Thyroid gland (tissue), 4 donors: ENCODE results near the gene OR14C36. TPM values are rescaled to one million over a fixed set of nuclear protein-coding genes. Genes with fewer than 3 reads are reported as not detected.

Experiments used
- DNase-seq, 2 donors: peaks; one replicate each; pipeline ENCODE4 v3.0.0-alpha.2; 2019
- H3K27ac ChIP-seq, 3 donors: fragments of 200-600 bp; sonication (generic); 1 replicate in 2 of 3; 2 replicates in 1 of 3; pipeline ENCODE4 v1.5.1; 2016 to 2019; ENCODE audit warnings: mild to moderate bottlenecking in 1 of 3, moderate library complexity in 1 of 3
- H3K27me3 ChIP-seq: fragments of 200-600 bp; sonication (generic); one replicate; pipeline ENCODE4 v1.5.1; 2019
- H3K36me3 ChIP-seq, 2 donors: fragments of 200-600 bp; sonication (generic); one replicate each; pipeline ENCODE4 v1.5.1; 2016 to 2019
- H3K4me1 ChIP-seq, 2 donors: fragments of 200-600 bp; sonication (generic); one replicate each; pipeline ENCODE4 v1.5.1; 2017 to 2019
- H3K4me3 ChIP-seq, 3 donors: fragments of 200-600 bp; sonication (generic); replicated peaks in 1 of 3; 1 replicate in 2 of 3; 2 replicates in 1 of 3; pipeline ENCODE4 v1.5.1; 2016; ENCODE audit warnings: mild to moderate bottlenecking in 1 of 3
- H3K9me3 ChIP-seq: fragments of 200-600 bp; sonication (generic); one replicate; pipeline ENCODE4 v1.5.1; 2017
- CTCF ChIP-seq, 6 experiments: fragments of 200-600 bp in 3 of 6; fragments of 450-650 bp in 3 of 6; sonication (generic) in 3 of 6; IDR thresholded peaks; one replicate each; pipeline ENCODE4 v1.5.1; 2016 to 2019; ENCODE audit warnings: antibody characterized with exemption in 6 of 6, mild to moderate bottlenecking in 2 of 6, inconsistent platforms in 1 of 6, moderate library complexity in 1 of 6
- POLR2A ChIP-seq, 2 donors: fragments of 450-650 bp; IDR thresholded peaks; one replicate each; pipeline ENCODE4 v1.6.1; 2017; ENCODE audit warnings: antibody characterized with exemption in 2 of 2, mild to moderate bottlenecking in 2 of 2, moderate library complexity in 1 of 2
- WGBS, 2 donors: methylation state at CpG; one replicate each; pipeline ENCODE4 v1.1.5; 2017; 5-methylcytosine and 5-hydroxymethylcytosine counted together
- intact Hi-C: fragments of 100-400 bp; cut with DNase I; formaldehyde crosslinking; loops from one replicate; pipeline ENCODE4 v1.15.1; 2023
- total RNA-seq, 4 donors: library from RNA; depleted of rRNA; stranded (reverse); fragments of >200 nt; gene quantifications; one replicate each; pipeline ENCODE4 v1.2.3, GENCODE V29; 2016

The OR14C36 gene
- total RNA-seq, 4 donors from 2014 or later: not detected

- H3K4me3 ChIP-seq: no peak within 1 kb of the TSS
- H3K27ac ChIP-seq: no peak within 1 kb of the TSS
- intact Hi-C loops: no loop called here
- no peaks in the 10 kb centered on the region for H3K27me3 ChIP-seq
- no peaks in the 10 kb centered on the region for H3K4me1 ChIP-seq
- TF ChIP-seq POLR2A (IDR thresholded peaks at IDR 0.05) (no peak), CTCF (IDR thresholded peaks at IDR 0.05) (no peak)
- no peaks in the 10 kb centered on the region for H3K9me3 ChIP-seq
- WGBS, 2 donors: 90 to 93% methylated on average over 1 of the region's 1 CpG
- no peaks in the 10 kb centered on the region for H3K36me3 ChIP-seq
- DNase-seq: no peak
Observed at GRCh38 chr1:248324468-248324867, 24.1 kb upstream of the OR14C36 start, which contains the start of gene OR2M7. Gene OR2M7 (minus strand): TSS chr1:248324568. CDS start chr1:248324568, 0 bp downstream.

- intact Hi-C loops: no loop called here
- 57 to 58% methylated on average over 3 of the region's 3 CpGs for WGBS, 2 donors
- Histone ChIP-seq H3K27ac (no peak overlapping the region), H3K9me3 (no peaks in the 10 kb centered on the region), H3K4me1 (no peaks in the 10 kb centered on the region), H3K4me3 (no peak overlapping the region), H3K36me3 (no peaks in the 10 kb centered on the region), H3K27me3 (no peaks in the 10 kb centered on the region)
- no peak for DNase-seq
- no peak for TF ChIP-seq POLR2A (IDR thresholded peaks at IDR 0.05)
- TF ChIP-seq CTCF (IDR thresholded peaks at IDR 0.05): no peak
Observed at GRCh38 chr1:248343451-248343850, 5.1 kb upstream of the OR14C36 start.

GRCh38 chr1:248359415-248359814 is 10.8 kb downstream of the OR14C36 start:
- TF ChIP-seq POLR2A (IDR thresholded peaks at IDR 0.05) (no peak), CTCF (IDR thresholded peaks at IDR 0.05) (no peak)
- intact Hi-C loops: no loop called here
- 81% methylated on average over 3 of the region's 3 CpGs for WGBS, 2 donors

GRCh38 chr1:248361121-248361715 is 12.6 kb downstream of the OR14C36 start, which contains the start of gene OR2T4:
Gene OR2T4 (plus strand): TSS chr1:248361665. CDS start chr1:248361665, 0 bp downstream.
- 35 to 51% methylated on average over 3 of the region's 3 CpGs for WGBS, 2 donors
- Histone ChIP-seq H3K36me3 (no peaks in the 10 kb centered on the region), H3K4me3 (no peak within 1 kb of the TSS), H3K27me3 (no peaks in the 10 kb centered on the region), H3K9me3 (no peaks in the 10 kb centered on the region), H3K27ac (no peak within 1 kb of the TSS), H3K4me1 (no peaks in the 10 kb centered on the region)
- intact Hi-C loops: no loop called here
- DNase-seq: no peak
- TF ChIP-seq CTCF (IDR thresholded peaks at IDR 0.05) (no peak), POLR2A (IDR thresholded peaks at IDR 0.05) (no peak)

More at GRCh38 chr1:248359415-248359814, 10.8 kb downstream of the OR14C36 start:
- H3K4me3 ChIP-seq: no peak overlapping the region
- H3K27me3 ChIP-seq: no peaks in the 10 kb centered on the region
- no peaks in the 10 kb centered on the region for H3K36me3 ChIP-seq
- H3K27ac ChIP-seq: no peak overlapping the region
- no peak for DNase-seq
- H3K9me3 ChIP-seq: no peaks in the 10 kb centered on the region
- H3K4me1 ChIP-seq: no peaks in the 10 kb centered on the region

GRCh38 chr1:248366609-248367008 is 18.0 kb downstream of the OR14C36 start:
- Histone ChIP-seq H3K4me1 (no peaks in the 10 kb centered on the region), H3K9me3 (no peaks in the 10 kb centered on the region), H3K27me3 (no peaks in the 10 kb centered on the region), H3K36me3 (no peaks in the 10 kb centered on the region), H3K27ac (no peak overlapping the region), H3K4me3 (no peak overlapping the region)
- intact Hi-C loops: no loop called here
- TF ChIP-seq POLR2A (IDR thresholded peaks at IDR 0.05) (no peak), CTCF (IDR thresholded peaks at IDR 0.05) (no peak)
- DNase-seq: no peak
